H9 (cell line): ENCODE results near the gene FRY. TPM values are rescaled to one million over a fixed set of nuclear protein-coding genes. Genes with fewer than 3 reads are reported as not detected.

Experiments
- DNase-seq: peaks from one replicate; pipeline ENCODE4 v3.0.0-alpha.2; 2017
- H2AFZ ChIP-seq: one replicate; pipeline ENCODE4 v1.6.1; 2013; ENCODE audit warnings: mild to moderate bottlenecking, low read length, control low read depth, moderate library complexity
- H2AK5ac ChIP-seq: 2 replicates; pipeline ENCODE4 v1.6.1; 2013; ENCODE audit warnings: low read length, control low read depth, mixed read lengths; ENCODE audit not compliant: insufficient read length
- H2BK120ac ChIP-seq: one replicate; pipeline ENCODE4 v1.6.1; 2013; ENCODE audit warnings: low read depth, mild to moderate bottlenecking, low read length, control low read depth, inconsistent platforms; ENCODE audit not compliant: poor library complexity, severe bottlenecking
- H2BK12ac ChIP-seq: 2 replicates; pipeline ENCODE4 v1.6.1; 2013; ENCODE audit warnings: low read length, control low read depth, mixed read lengths, low read depth; ENCODE audit not compliant: insufficient read length
- H2BK15ac ChIP-seq: 2 replicates; pipeline ENCODE4 v1.6.1; 2013; ENCODE audit warnings: low read depth, low read length, control low read depth
- H2BK20ac ChIP-seq: one replicate; pipeline ENCODE4 v1.6.1; 2013; ENCODE audit warnings: low read depth, mild to moderate bottlenecking, low read length, control low read depth, inconsistent platforms; ENCODE audit not compliant: poor library complexity, severe bottlenecking
- H2BK5ac ChIP-seq: 2 replicates; pipeline ENCODE4 v1.6.1; 2013; ENCODE audit warnings: low read length, control low read depth, mixed read lengths; ENCODE audit not compliant: insufficient read length
- H3K14ac ChIP-seq: 2 replicates; pipeline ENCODE4 v1.6.1; 2013; ENCODE audit warnings: low read length, control low read depth; ENCODE audit not compliant: insufficient read depth
- H3K18ac ChIP-seq: 2 replicates; pipeline ENCODE4 v1.6.1; 2013; ENCODE audit warnings: low read depth, mild to moderate bottlenecking, mixed read lengths, low read length, control low read depth; ENCODE audit not compliant: insufficient read length
- H3K23ac ChIP-seq: 2 replicates; pipeline ENCODE4 v1.6.1; 2013; ENCODE audit warnings: low read length, control low read depth, mixed read lengths, low read depth; ENCODE audit not compliant: insufficient read length
- H3K23me2 ChIP-seq: 2 replicates; pipeline ENCODE4 v1.6.1; 2013; ENCODE audit warnings: low read depth, mild to moderate bottlenecking, mixed read lengths, low read length, control low read depth; ENCODE audit not compliant: insufficient read length, poor library complexity, severe bottlenecking
- H3K27ac ChIP-seq: 2 replicates; pipeline ENCODE4 v1.5.1; 2013; ENCODE audit warnings: low read length, control low read depth, mixed read lengths, low read depth; ENCODE audit not compliant: insufficient read length
- H3K27me3 ChIP-seq: 2 replicates; pipeline ENCODE4 v1.6.1; 2013; ENCODE audit warnings: low read length, control low read depth, inconsistent platforms; ENCODE audit not compliant: insufficient read depth
- H3K4ac ChIP-seq: 2 replicates; pipeline ENCODE4 v1.6.1; 2013; ENCODE audit warnings: low read depth, mild to moderate bottlenecking, control low read depth, inconsistent platforms, low read length, moderate library complexity
- H3K4me1 ChIP-seq: 2 replicates; pipeline ENCODE4 v1.6.1; 2013; ENCODE audit warnings: low read length, control low read depth, inconsistent platforms; ENCODE audit not compliant: insufficient read depth
- H3K4me2 ChIP-seq: 2 replicates; pipeline ENCODE4 v1.6.1; 2013; ENCODE audit warnings: low read length, control low read depth, mixed read lengths; ENCODE audit not compliant: insufficient read length, insufficient read depth
- H3K56ac ChIP-seq: 2 replicates; pipeline ENCODE4 v1.6.1; 2013; ENCODE audit warnings: low read depth, mild to moderate bottlenecking, mixed read lengths, low read length, control low read depth; ENCODE audit not compliant: insufficient read length
- H3K79me1 ChIP-seq: 2 replicates; pipeline ENCODE4 v1.6.1; 2013; ENCODE audit warnings: low read depth, mild to moderate bottlenecking, moderate library complexity, low read length, control low read depth, inconsistent platforms; ENCODE audit not compliant: insufficient read depth, poor library complexity, severe bottlenecking
- H3K79me2 ChIP-seq: 2 replicates; pipeline ENCODE4 v1.6.1; 2013; ENCODE audit warnings: low read length, control low read depth, inconsistent platforms; ENCODE audit not compliant: insufficient read depth
- H3K9ac ChIP-seq: 2 replicates; pipeline ENCODE4 v1.6.1; 2013; ENCODE audit warnings: low read length, control low read depth, mixed read lengths; ENCODE audit not compliant: insufficient read length; ENCODE audit errors: extremely low read depth
- H3K9me3 ChIP-seq: one replicate; pipeline ENCODE4 v1.6.1; 2013; ENCODE audit warnings: low read depth, low read length, inconsistent platforms; ENCODE audit not compliant: control insufficient read depth
- H3T11ph ChIP-seq: one replicate; pipeline ENCODE4 v1.6.1; 2013; ENCODE audit warnings: mild to moderate bottlenecking, low read length, control low read depth, inconsistent platforms
- H4K20me1 ChIP-seq: one replicate; pipeline ENCODE4 v1.6.1; 2013; ENCODE audit not compliant: control insufficient read depth, insufficient read length, insufficient read depth
- H4K5ac ChIP-seq: 2 replicates; pipeline ENCODE4 v1.6.1; 2013; ENCODE audit warnings: low read depth, mild to moderate bottlenecking, mixed read lengths, low read length, control low read depth; ENCODE audit not compliant: insufficient read length
- H4K8ac ChIP-seq: replicated peaks from 2 replicates; pipeline ENCODE4 v1.6.1; 2013; ENCODE audit warnings: low read length, control low read depth, mixed read lengths, low read depth; ENCODE audit not compliant: insufficient read length
- H4K91ac ChIP-seq: 2 replicates; pipeline ENCODE4 v1.6.1; 2013; ENCODE audit warnings: low read depth, mild to moderate bottlenecking, moderate library complexity, mixed read lengths, low read length, control low read depth; ENCODE audit not compliant: insufficient read length
- H3K27ac Mint-ChIP-seq, 3 experiments: 2 replicates in 2 of 3; 3 replicates in 1 of 3; pipeline ENCODE4 v1.8.0; 2020 to 2021; ENCODE audit warnings: mixed read lengths in 3 of 3, mild to moderate bottlenecking in 1 of 3, moderate library complexity in 1 of 3
- H3K27me3 Mint-ChIP-seq: 2 replicates; pipeline ENCODE4 v1.8.0; 2021; ENCODE audit warnings: low read depth, mild to moderate bottlenecking, moderate library complexity, mixed read lengths
- H3K36me3 Mint-ChIP-seq, 3 experiments: 2 replicates in 2 of 3; 3 replicates in 1 of 3; pipeline ENCODE4 v1.8.0; 2020 to 2021; ENCODE audit warnings: low read depth in 3 of 3, mixed read lengths in 3 of 3; ENCODE audit not compliant: insufficient read depth in 1 of 3
- H3K4me1 Mint-ChIP-seq, 2 experiments: 2 replicates each; pipeline ENCODE4 v1.8.0; 2020; ENCODE audit warnings: mixed read lengths in 2 of 2
- H3K4me3 Mint-ChIP-seq, 2 experiments: 2 replicates in 1 of 2; 3 replicates in 1 of 2; pipeline ENCODE4 v1.8.0; 2020 to 2021; ENCODE audit warnings: mild to moderate bottlenecking in 2 of 2, mixed read lengths in 2 of 2, moderate library complexity in 1 of 2
- H3K9me3 Mint-ChIP-seq, 2 experiments: 2 replicates in 1 of 2; 3 replicates in 1 of 2; pipeline ENCODE4 v1.8.0; 2020; ENCODE audit warnings: mild to moderate bottlenecking in 2 of 2, mixed read lengths in 2 of 2, moderate library complexity in 1 of 2
- CTCF ChIP-seq: fragments of 200-600 bp; sonication (generic); conservative IDR thresholded peaks from 3 replicates; pipeline ENCODE4 v1.8.0; 2021; ENCODE audit warnings: antibody characterized with exemption, mild to moderate bottlenecking
- WGBS: extraction: QIAGEN DNeasy Blood & Tissue Kit; methylation state at CpG from one replicate; pipeline ENCODE4 v1.1.7; 2013; ENCODE audit warnings: missing lambda C conversion rate, low lambda C conversion rate, mixed read lengths; ENCODE audit not compliant: insufficient read length; ENCODE audit errors: extremely low coverage; 5-methylcytosine and 5-hydroxymethylcytosine counted together
- total RNA-seq: library from RNA; stranded (reverse); gene quantifications from 2 replicates; pipeline ENCODE4 v1.2.1, GENCODE V29; 2021

The FRY gene
- total RNA-seq, 1 experiment from 2014 or later: 5.2 TPM

GRCh38 chr13:32201809-32202208 is 170.2 kb downstream of the FRY start:
- H3K23ac ChIP-seq: no peak overlapping the region
- H3K4me2 ChIP-seq: no peak overlapping the region
- H2AK5ac ChIP-seq: no peak overlapping the region
- no peak overlapping the region for H2BK20ac ChIP-seq
- WGBS: no CpG with 5 or more reads among the region's 4 CpGs
- no peak overlapping the region for H3K14ac ChIP-seq
- H2BK15ac ChIP-seq: no peak overlapping the region
- TF ChIP-seq CTCF: no peak
- H4K91ac ChIP-seq: no peak overlapping the region
- peaks cover 5 to 10% of the 10 kb centered on the region in 2 experiments for H3K4me1 Mint-ChIP-seq
- no peaks in the 10 kb centered on the region for H3K9me3 ChIP-seq
- no peak overlapping the region for H3K56ac ChIP-seq
- DNase-seq: no peak
- no peak overlapping the region for H3K18ac ChIP-seq
- H3K36me3 Mint-ChIP-seq: no peaks in the 10 kb centered on the region
- H4K20me1 ChIP-seq: no peaks in the 10 kb centered on the region
- no peaks in the 10 kb centered on the region for H3K79me2 ChIP-seq
- no peak overlapping the region for H2BK120ac ChIP-seq
- H3K9me3 Mint-ChIP-seq: no peaks in the 10 kb centered on the region
- no peak overlapping the region for H3K9ac ChIP-seq
- H2AFZ ChIP-seq: no peak overlapping the region
- no peak overlapping the region for H4K5ac ChIP-seq
- no peak overlapping the region for H3T11ph ChIP-seq
- no peak overlapping the region for H2BK5ac ChIP-seq
- no peak overlapping the region for H3K4me3 Mint-ChIP-seq
- H3K23me2 ChIP-seq: no peaks in the 10 kb centered on the region
- H3K27ac Mint-ChIP-seq: no peak overlapping the region
- no peaks in the 10 kb centered on the region; the same call in 1 of the 2 replicates for H3K4me1 ChIP-seq
- H2BK12ac ChIP-seq: no peak overlapping the region
- H3K27me3 ChIP-seq: no peaks in the 10 kb centered on the region
- H3K27me3 Mint-ChIP-seq: no peaks in the 10 kb centered on the region
- H3K4ac ChIP-seq: no peak overlapping the region
- H3K79me1 ChIP-seq: no peaks in the 10 kb centered on the region
- no peak overlapping the region for H3K27ac ChIP-seq
- no peak overlapping the region for H4K8ac ChIP-seq
